IPS DF 4.7 (cell line): ENCODE measurements around the gene GNPTAB.
"Not testable (repeated sequence)": the region's sequence is repeated elsewhere in the genome, so short reads cannot be mapped to it uniquely, and the experiment has no call there.

Experiments used
- DNase-seq: peaks from one replicate; pipeline ENCODE4 v3.0.0-alpha.2; 2013; ENCODE audit warnings: low spot score; ENCODE audit errors: extremely low read depth

GNPTAB gene

GRCh38 chr12:101830367-101831325 is at the start of gene GNPTAB:
GNPTAB (minus strand) TSS chr12:101830959; CDS start chr12:101830675, 284 bp downstream.
- DNase-seq, result no peak

- DNase-seq, result no peak
Measured at GRCh38 chr12:101878243-101878821, 47.6 kb upstream of the GNPTAB start.

- DNase-seq, result no peak
Measured at GRCh38 chr12:101877806-101878242, 47.1 kb upstream of the GNPTAB start.

GRCh38 chr12:101876861-101877805 is 46.4 kb upstream of the GNPTAB start, which contains the start of gene DRAM1:
DRAM1 (plus strand) TSS chr12:101877580; CDS start chr12:101877790, 210 bp downstream.
- peak; percentile 30 for DNase-seq

- DNase-seq, result no peak
Measured at GRCh38 chr12:101876322-101876860, 45.6 kb upstream of the GNPTAB start.

- no peak for DNase-seq
Measured at GRCh38 chr12:101875162-101875561, 44.4 kb upstream of the GNPTAB start.

GRCh38 chr12:101870925-101871324 is 40.2 kb upstream of the GNPTAB start:
- DNase-seq, result no peak

GRCh38 chr12:101867619-101868018 is 36.9 kb upstream of the GNPTAB start:
- DNase-seq, result not testable (repeated sequence)

- no peak for DNase-seq
Measured at GRCh38 chr12:101866615-101867373, 36.0 kb upstream of the GNPTAB start.

GRCh38 chr12:101863981-101864380 is 33.2 kb upstream of the GNPTAB start:
- DNase-seq, result no peak

- DNase-seq, result no peak
Measured at GRCh38 chr12:101862245-101862644, 31.5 kb upstream of the GNPTAB start.

- not testable (repeated sequence) for DNase-seq
Measured at GRCh38 chr12:101861688-101862087, 30.9 kb upstream of the GNPTAB start.

GRCh38 chr12:101859664-101860607 is 29.2 kb upstream of the GNPTAB start:
- no peak for DNase-seq

- no peak for DNase-seq
Measured at GRCh38 chr12:101858361-101858760, 27.6 kb upstream of the GNPTAB start.

- no peak for DNase-seq
Measured at GRCh38 chr12:101857043-101857558, 26.3 kb upstream of the GNPTAB start.

- not testable (repeated sequence) for DNase-seq
Measured at GRCh38 chr12:101856614-101857013, 25.9 kb upstream of the GNPTAB start.

GRCh38 chr12:101855976-101856375 is 25.2 kb upstream of the GNPTAB start:
- DNase-seq, result no peak

- no peak for DNase-seq
Measured at GRCh38 chr12:101855364-101855884, 24.7 kb upstream of the GNPTAB start.

- no peak for DNase-seq
Measured at GRCh38 chr12:101854747-101855146, 24.0 kb upstream of the GNPTAB start.
